Left renal cortex interstitium (tissue), 4 donors: ENCODE measurements around the gene MT1H. TPM values are rescaled to one million over a fixed set of nuclear protein-coding genes. Genes with fewer than 3 reads are reported as not detected.
"Not testable (repeated sequence)": the region's sequence is repeated elsewhere in the genome, so short reads cannot be mapped to it uniquely, and the experiment has no call there.

ENCODE experiments used
- DNase-seq, 4 donors: peaks; one replicate each; pipeline ENCODE4 v3.0.0-alpha.2; 2013; ENCODE audit warnings: low read depth in 4 of 4, low spot score in 2 of 4, missing footprints in 1 of 4
- polyA plus RNA-seq, 4 donors: library from polyadenylated mRNA; unstranded; fragments of 120-200 nt; gene quantifications; one replicate each; pipeline ENCODE4 v1.2.1, GENCODE V29; 2013; ENCODE audit not compliant: insufficient read length in 4 of 4

The MT1H gene
- polyA plus RNA-seq, 4 donors, result 4.1 to 58.4 (median 25.7) TPM

DNA sequence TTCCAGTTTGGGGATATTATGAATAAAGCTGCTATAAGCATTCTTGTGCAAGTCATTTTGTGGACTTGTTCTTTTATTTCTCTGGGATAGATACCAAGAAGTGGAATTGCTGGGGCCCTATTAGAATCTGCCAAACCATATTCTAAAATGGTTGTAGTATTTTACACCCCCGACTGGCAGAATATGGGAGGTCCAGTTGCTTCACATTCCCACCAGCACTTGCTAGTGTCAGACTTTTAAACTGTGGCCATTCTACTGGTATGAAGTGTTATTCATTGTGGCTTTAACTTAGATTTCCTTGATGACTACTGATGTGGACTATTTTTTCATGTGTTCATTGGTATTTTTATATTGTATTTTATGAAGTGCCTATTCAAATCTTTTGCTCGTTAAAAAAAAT lies 42.2 kb downstream of the MT1H start:
- DNase-seq, result no peak

DNA sequence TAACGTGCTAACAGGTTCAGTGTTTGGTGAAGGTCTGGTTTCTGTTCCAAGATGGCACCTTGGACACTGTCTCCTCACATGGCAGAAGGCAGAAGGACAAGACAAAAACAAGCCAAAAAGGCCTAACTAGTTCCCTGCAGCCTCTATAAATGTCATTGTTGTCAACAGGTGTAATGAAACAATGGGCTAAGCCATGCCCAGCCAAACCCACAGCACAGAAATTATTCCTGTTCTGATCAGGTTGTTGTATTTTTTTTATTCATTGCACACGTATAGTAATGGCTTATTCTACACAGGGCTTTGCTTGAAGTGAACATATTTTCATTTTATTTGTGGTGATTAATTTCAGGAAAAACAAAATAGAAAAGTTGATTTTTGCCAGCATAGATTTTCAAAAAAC lies 44.2 kb downstream of the MT1H start:
- DNase-seq, result no peak

DNA sequence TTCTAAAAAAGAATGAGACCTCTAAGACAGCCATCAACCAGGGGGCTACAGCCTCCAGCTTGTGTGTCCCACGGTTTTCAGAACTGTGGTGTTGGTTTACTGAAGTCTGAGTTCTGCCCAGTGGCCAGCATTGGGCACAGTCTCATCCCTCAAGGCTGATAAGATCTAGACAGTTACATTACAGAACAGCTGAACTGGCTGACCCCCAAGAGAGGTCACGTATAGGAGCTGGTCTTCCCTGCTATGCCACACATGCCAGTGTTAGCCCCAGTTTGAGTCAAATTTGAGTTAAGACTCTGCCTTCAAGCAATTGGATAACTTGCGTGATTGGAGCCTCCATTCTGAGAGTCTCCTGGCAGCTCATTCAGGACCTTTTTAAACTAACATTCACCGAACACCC lies 45.5 kb downstream of the MT1H start:
- DNase-seq, result no peak

DNA sequence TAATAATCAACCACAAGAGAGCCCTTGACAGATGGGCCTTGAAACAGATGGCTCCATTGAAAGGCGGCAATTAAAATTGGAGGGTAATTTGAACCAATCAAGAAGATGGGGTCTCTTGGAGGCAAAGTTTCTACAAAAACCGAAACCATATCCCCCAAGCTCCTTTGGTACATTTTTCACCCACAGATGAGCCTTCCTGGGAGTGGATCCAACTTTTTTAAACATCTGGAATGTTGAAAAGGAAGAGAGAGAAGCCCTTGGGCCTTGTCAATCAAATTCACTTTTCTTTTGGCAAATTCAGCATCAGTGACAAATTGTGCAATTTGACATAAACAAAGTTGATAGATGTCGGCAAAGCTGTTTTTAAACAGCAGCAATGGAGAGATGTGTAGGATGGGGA lies 47.1 kb downstream of the MT1H start:
- no peak for DNase-seq

DNA sequence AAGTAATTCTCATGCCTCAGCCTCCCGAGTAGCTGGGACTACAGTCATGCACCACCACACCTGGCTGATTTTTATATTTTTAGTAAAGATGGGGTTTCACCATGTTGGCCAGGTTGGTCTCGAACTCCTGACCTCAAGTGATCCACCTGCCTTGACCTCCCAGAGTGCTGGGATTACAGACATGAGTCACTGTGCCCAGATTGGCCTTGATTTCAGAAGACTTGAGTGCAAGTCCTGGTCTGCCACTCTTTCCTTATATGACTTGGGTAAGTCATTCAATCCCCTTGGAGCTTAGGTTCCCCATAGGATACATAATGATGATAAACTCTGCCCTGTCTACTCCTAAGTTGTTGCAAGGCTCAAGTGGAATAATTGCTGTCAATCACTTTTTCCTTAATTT lies 47.9 kb downstream of the MT1H start:
- not testable (repeated sequence) for DNase-seq

Other genes with a start within 250 kb of the MT1H start
- 100 to 1,000 TPM; 132 to 144 (median 133) TPM for gene AMFR, start 244.3 kb upstream of the MT1H start, polyA plus RNA-seq
- 100 to 1,000 TPM; 109 to 139 (median 128) TPM for gene NUDT21, start 218.5 kb upstream of the MT1H start, polyA plus RNA-seq
- 10 to 100 TPM; 35.3 to 41.1 (median 36.6) TPM for gene OGFOD1, start 218.3 kb upstream of the MT1H start, polyA plus RNA-seq
- gene BBS2, start 149.8 kb upstream of the MT1H start, polyA plus RNA-seq, result 100 to 1,000 TPM in 1 of 4 donors, 10 to 100 TPM in 3; 77.3 to 110 (median 96.0) TPM
- gene MT4, start 104.7 kb upstream of the MT1H start, polyA plus RNA-seq, result not detected
- 1 to 10 TPM; 1.5 to 2.4 (median 1.6) TPM for gene MT3, start 80.3 kb upstream of the MT1H start, polyA plus RNA-seq
- gene MT2A, start 61.2 kb upstream of the MT1H start, polyA plus RNA-seq, result 10 to 100 TPM; 26.1 to 41.7 (median 31.1) TPM
- gene MT1E, start 44.0 kb upstream of the MT1H start, polyA plus RNA-seq, result 10 to 100 TPM; 19.4 to 50.0 (median 38.3) TPM
- under 1 TPM in 2 of 4 donors, not detected in 2; 0.41 to 0.96 TPM for gene MT1M, start 37.2 kb upstream of the MT1H start, polyA plus RNA-seq
- gene MT1A, start 31.1 kb upstream of the MT1H start, polyA plus RNA-seq, result under 1 TPM in 1 of 4 donors, not detected in 3; 0.32 TPM
- 1 to 10 TPM in 1 of 4 donors, not detected in 3; 1.3 TPM for gene MT1B, start 17.9 kb upstream of the MT1H start, polyA plus RNA-seq
- gene MT1F, start 11.9 kb upstream of the MT1H start, polyA plus RNA-seq, result 10 to 100 TPM; 43.8 to 84.1 (median 71.3) TPM
- gene MT1G, start 1.7 kb upstream of the MT1H start, polyA plus RNA-seq, result 100 to 1,000 TPM in 2 of 4 donors, 10 to 100 TPM in 2; 13.2 to 180 (median 98.1) TPM
- gene MT1X, start 12.7 kb downstream of the MT1H start, polyA plus RNA-seq, result 10 to 100 TPM; 19.3 to 46.9 (median 35.9) TPM
- gene NUP93, start 60.3 kb downstream of the MT1H start, polyA plus RNA-seq, result 100 to 1,000 TPM in 1 of 4 donors, 10 to 100 TPM in 3; 73.0 to 106 (median 83.5) TPM
- 10 to 100 TPM; 38.1 to 57.2 (median 46.4) TPM for gene SLC12A3, start 195.4 kb downstream of the MT1H start, polyA plus RNA-seq